Measurements from ENCODE around the gene FBXO22. TPM values are rescaled to one million over a fixed set of nuclear protein-coding genes. Genes with fewer than 3 reads are reported as not detected.

The FBXO22 gene
- polyA plus RNA-seq, 1 experiment = 68.7 TPM

DNA sequence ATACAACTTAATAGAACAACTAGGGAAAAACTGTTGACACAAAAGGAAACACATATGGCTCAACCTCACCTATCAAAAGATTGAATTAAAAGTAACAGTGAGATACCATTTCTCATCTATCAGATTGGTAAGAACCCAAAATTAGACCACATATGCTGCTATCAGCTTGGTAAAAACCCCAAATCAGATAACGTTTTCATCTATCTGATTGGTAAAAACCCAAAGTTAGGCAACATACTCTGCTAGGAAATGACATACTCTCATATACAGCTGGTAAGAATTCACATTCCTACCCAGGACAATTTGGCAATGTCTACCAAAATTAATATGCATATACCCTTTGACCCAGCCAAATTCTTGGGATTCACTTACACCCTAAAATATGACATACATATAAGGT is 82.3 kb downstream of the FBXO22 start:
- Histone ChIP-seq H3K4me3 (ENCODE audit: low read depth, low read length) (no peak overlapping the region), H3K9me3 (ENCODE audit: control insufficient read depth, insufficient read depth, low read length) (no peaks in the 10 kb centered on the region), H3K27ac (ENCODE audit: low read depth, low read length) (no peak overlapping the region), H3K27me3 (ENCODE audit: control insufficient read depth, insufficient read depth, low read length) (peaks cover 5% of the 10 kb centered on the region)
- DNase-seq (ENCODE audit: low read depth, low spot score) = no peak
- ChIA-PET POLR2A (no interaction called here), CTCF (no interaction called here)
- TF ChIP-seq, protein P1, sequence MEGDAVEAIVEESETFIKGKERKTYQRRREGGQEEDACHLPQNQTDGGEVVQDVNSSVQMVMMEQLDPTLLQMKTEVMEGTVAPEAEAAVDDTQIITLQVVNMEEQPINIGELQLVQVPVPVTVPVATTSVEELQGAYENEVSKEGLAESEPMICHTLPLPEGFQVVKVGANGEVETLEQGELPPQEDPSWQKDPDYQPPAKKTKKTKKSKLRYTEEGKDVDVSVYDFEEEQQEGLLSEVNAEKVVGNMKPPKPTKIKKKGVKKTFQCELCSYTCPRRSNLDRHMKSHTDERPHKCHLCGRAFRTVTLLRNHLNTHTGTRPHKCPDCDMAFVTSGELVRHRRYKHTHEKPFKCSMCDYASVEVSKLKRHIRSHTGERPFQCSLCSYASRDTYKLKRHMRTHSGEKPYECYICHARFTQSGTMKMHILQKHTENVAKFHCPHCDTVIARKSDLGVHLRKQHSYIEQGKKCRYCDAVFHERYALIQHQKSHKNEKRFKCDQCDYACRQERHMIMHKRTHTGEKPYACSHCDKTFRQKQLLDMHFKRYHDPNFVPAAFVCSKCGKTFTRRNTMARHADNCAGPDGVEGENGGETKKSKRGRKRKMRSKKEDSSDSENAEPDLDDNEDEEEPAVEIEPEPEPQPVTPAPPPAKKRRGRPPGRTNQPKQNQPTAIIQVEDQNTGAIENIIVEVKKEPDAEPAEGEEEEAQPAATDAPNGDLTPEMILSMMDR (IDR thresholded peaks at IDR 0.05; ENCODE audit: low read depth, low read length) = no peak

DNA sequence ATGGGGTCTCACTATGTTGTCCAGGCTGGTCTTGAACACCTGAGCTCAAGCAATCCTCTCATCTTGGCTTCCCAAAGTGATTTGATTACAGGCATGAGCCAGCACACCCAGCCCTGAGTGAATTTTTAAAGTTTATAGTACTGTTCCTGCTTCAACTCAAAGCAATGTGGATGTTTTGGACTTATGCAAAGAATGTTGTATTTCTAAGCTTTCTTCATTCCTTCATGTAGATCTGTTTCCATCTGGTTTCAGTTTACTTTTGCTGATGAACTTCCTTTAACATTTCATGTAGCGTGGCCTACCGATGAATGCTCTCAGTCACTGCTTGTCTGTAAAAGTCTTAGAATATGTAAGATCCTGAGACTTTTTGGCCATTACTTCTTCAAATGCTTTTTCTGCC is 85.4 kb downstream of the FBXO22 start:
- Histone ChIP-seq H3K9me3 (ENCODE audit: control insufficient read depth, insufficient read depth, low read length) (no peaks in the 10 kb centered on the region), H3K4me3 (ENCODE audit: low read depth, low read length) (no peak overlapping the region), H3K27ac (ENCODE audit: low read depth, low read length) (no peak overlapping the region), H3K27me3 (ENCODE audit: control insufficient read depth, insufficient read depth, low read length) (no peaks in the 10 kb centered on the region)
- DNase-seq (ENCODE audit: low read depth, low spot score) = no peak
- ChIA-PET CTCF (interaction anchor here (1.5 kb wide), 1 partner anchor 68 kb away, joined by 4 read pairs; no protein-coding TSS in a partner anchor), POLR2A (no interaction called here)
- TF ChIP-seq, protein P1 (IDR thresholded peaks at IDR 0.05; ENCODE audit: low read depth, low read length) = no peak

DNA sequence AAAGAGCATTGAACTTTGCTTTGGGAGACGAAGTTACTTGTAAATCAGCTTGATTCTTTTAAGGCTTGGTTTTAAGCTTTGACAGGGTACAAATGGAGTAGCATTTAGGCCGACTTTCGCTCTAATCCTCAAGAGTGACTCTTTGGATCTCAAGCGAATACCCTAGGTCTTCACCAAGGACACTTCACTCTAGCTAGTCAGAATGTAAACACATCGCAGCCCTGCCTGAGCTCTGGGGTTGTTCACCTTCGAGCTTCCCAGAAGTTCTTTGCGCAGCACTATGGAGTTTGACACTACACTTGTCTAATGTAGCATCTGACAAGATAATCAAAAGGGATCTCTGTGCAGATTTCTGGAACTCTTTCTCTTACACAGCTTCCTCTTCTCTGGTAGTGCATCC is 86.2 kb downstream of the FBXO22 start:
- no peaks in the 10 kb centered on the region for H3K9me3 ChIP-seq (ENCODE audit: control insufficient read depth, insufficient read depth, low read length)
- no peak overlapping the region for H3K27ac ChIP-seq (ENCODE audit: low read depth, low read length)
- CTCF ChIA-PET = interaction anchor here (0.7 to 1.5 kb wide), 3 partner anchors 67 to 323 kb away, joined by 3 to 4 read pairs (median 3); no protein-coding TSS in a partner anchor
- H3K4me3 ChIP-seq (ENCODE audit: low read depth, low read length) = no peak overlapping the region
- TF ChIP-seq, protein P1 (IDR thresholded peaks at IDR 0.05; ENCODE audit: low read depth, low read length) = no peak
- no peak for DNase-seq (ENCODE audit: low read depth, low spot score)
- H3K27me3 ChIP-seq (ENCODE audit: control insufficient read depth, insufficient read depth, low read length) = no peaks in the 10 kb centered on the region
- POLR2A ChIA-PET = no interaction called here

Small RNA genes within 50 kb of the gene (small RNA-seq; reads per million reads assigned to genes)
- not detected for gene RN7SL510P (ENCODE audit: insufficient read length, low read depth)

Other genes starting within 250 kb of the FBXO22 start
- gene CSPG4, start 191.0 kb upstream of the FBXO22 start, polyA plus RNA-seq (2011; rRNA removed) = 5.8 and 8.4 TPM in 2 replicates
- 41.7 and 56.8 TPM in 2 replicates for gene UBE2Q2, start 60.4 kb upstream of the FBXO22 start, polyA plus RNA-seq (2011; rRNA removed)
- gene NRG4, start 108.5 kb downstream of the FBXO22 start, polyA plus RNA-seq (2011; rRNA removed) = not detected in 2 replicates
- 0.05 TPM in 1 of 2 replicates, not detected in the other for gene TMEM266, start 156.1 kb downstream of the FBXO22 start, polyA plus RNA-seq (2011; rRNA removed)

Data from AG04450 (cell line).